Astrocyte (in vitro differentiated cells and primary cell): ENCODE measurements around the gene RGL1. TPM values are rescaled to one million over a fixed set of nuclear protein-coding genes. Genes with fewer than 3 reads are reported as not detected.

Experiments used
- DNase-seq: peaks from one replicate; pipeline ENCODE4 v3.0.0-alpha.2; 2010; ENCODE audit warnings: low read depth
- FAIRE-seq: peaks from 2 replicates; lab custom pipeline; 2011; peaks lifted over from hg19 to GRCh38; lab: Jason Lieb, UNC
- H2AFZ ChIP-seq: 2 replicates; pipeline ENCODE4 v1.6.0; 2012; ENCODE audit warnings: low read depth, low read length, inconsistent platforms
- H3K27ac ChIP-seq: 2 replicates; pipeline ENCODE4 v1.5.1; 2011; ENCODE audit warnings: low read depth, low read length, inconsistent platforms
- H3K27me3 ChIP-seq: 2 replicates; pipeline ENCODE4 v1.6.0; 2011; ENCODE audit warnings: low read length, inconsistent platforms; ENCODE audit not compliant: insufficient read depth
- H3K36me3 ChIP-seq: 2 replicates; pipeline ENCODE4 v1.5.1; 2011; ENCODE audit warnings: low read length, inconsistent platforms; ENCODE audit not compliant: insufficient read depth
- H3K4me1 ChIP-seq: 2 replicates; pipeline ENCODE4 v1.5.1; 2011; ENCODE audit warnings: low read length, inconsistent platforms; ENCODE audit not compliant: insufficient read depth
- H3K4me2 ChIP-seq: 2 replicates; pipeline ENCODE4 v1.6.0; 2012; ENCODE audit warnings: low read length, inconsistent platforms
- H3K4me3 ChIP-seq: 2 replicates; pipeline ENCODE4 v1.5.1; 2011; ENCODE audit warnings: low read depth, mild to moderate bottlenecking, low read length, inconsistent platforms; ENCODE audit not compliant: insufficient read depth
- H3K79me2 ChIP-seq: 2 replicates; pipeline ENCODE4 v1.6.0; 2012; ENCODE audit warnings: mild to moderate bottlenecking, low read length, inconsistent platforms; ENCODE audit not compliant: insufficient read depth
- H3K9ac ChIP-seq: 2 replicates; pipeline ENCODE4 v1.6.0; 2012; ENCODE audit warnings: mild to moderate bottlenecking, low read length, inconsistent platforms
- H3K9me3 ChIP-seq: 2 replicates; pipeline ENCODE4 v1.5.1; 2012; ENCODE audit warnings: low read depth, mild to moderate bottlenecking, low read length, inconsistent platforms; ENCODE audit not compliant: insufficient read depth
- H4K20me1 ChIP-seq: 2 replicates; pipeline ENCODE4 v1.6.0; 2012; ENCODE audit warnings: low read length, inconsistent platforms; ENCODE audit not compliant: insufficient read depth
- H3K27ac Mint-ChIP-seq: one replicate; pipeline ENCODE4 v1.8.0; 2021; ENCODE audit warnings: mild to moderate bottlenecking, mixed read lengths; ENCODE audit not compliant: unreplicated experiment
- H3K27me3 Mint-ChIP-seq: one replicate; pipeline ENCODE4 v1.8.0; 2021; ENCODE audit warnings: low read depth, mixed read lengths; ENCODE audit not compliant: unreplicated experiment
- H3K36me3 Mint-ChIP-seq: one replicate; pipeline ENCODE4 v1.8.0; 2021; ENCODE audit warnings: low read depth, mixed read lengths; ENCODE audit not compliant: unreplicated experiment
- H3K4me1 Mint-ChIP-seq: one replicate; pipeline ENCODE4 v1.8.0; 2021; ENCODE audit warnings: low read depth, mixed read lengths; ENCODE audit not compliant: unreplicated experiment
- H3K4me3 Mint-ChIP-seq: one replicate; pipeline ENCODE4 v1.8.0; 2021; ENCODE audit warnings: mild to moderate bottlenecking, moderate library complexity, mixed read lengths; ENCODE audit not compliant: unreplicated experiment
- H3K9me3 Mint-ChIP-seq: one replicate; pipeline ENCODE4 v1.8.0; 2021; ENCODE audit warnings: mild to moderate bottlenecking, mixed read lengths; ENCODE audit not compliant: unreplicated experiment
- CTCF ChIP-seq: IDR thresholded peaks from 2 replicates; pipeline ENCODE4 v1.5.1; 2011; ENCODE audit warnings: low read depth, mild to moderate bottlenecking, inconsistent platforms, low read length, moderate library complexity; ENCODE audit not compliant: insufficient read depth
- EZH2 ChIP-seq: IDR thresholded peaks from 2 replicates; pipeline ENCODE4 v1.6.1; 2012; ENCODE audit warnings: mild to moderate bottlenecking, low read length, inconsistent platforms; ENCODE audit not compliant: insufficient read depth
- total RNA-seq: library from RNA; stranded (reverse); gene quantifications from 2 replicates; pipeline ENCODE4 v1.2.1, GENCODE V29; 2021

The RGL1 gene
- total RNA-seq, 1 donor from 2014 or later = 10.1 TPM

GRCh38 chr1:183836598-183836997 lies 31.7 kb downstream of the RGL1 start:
- no peak for TF ChIP-seq CTCF
- TF ChIP-seq EZH2 = no peak
- H3K9ac ChIP-seq = no peak overlapping the region
- no peaks in the 10 kb centered on the region for H3K9me3 ChIP-seq
- no peak overlapping the region for H2AFZ ChIP-seq
- peaks cover 3% of the 10 kb centered on the region for H3K9me3 Mint-ChIP-seq
- H3K4me2 ChIP-seq = no peak overlapping the region
- H3K36me3 Mint-ChIP-seq = no peaks in the 10 kb centered on the region
- H3K79me2 ChIP-seq = no peaks in the 10 kb centered on the region
- no peaks in the 10 kb centered on the region for H3K27me3 ChIP-seq
- H3K27ac ChIP-seq = no peak overlapping the region
- H3K27me3 Mint-ChIP-seq = no peaks in the 10 kb centered on the region
- H3K27ac Mint-ChIP-seq = no peak overlapping the region
- FAIRE-seq (no peak), DNase-seq (no peak)
- peaks cover 12% of the 10 kb centered on the region for H3K4me1 ChIP-seq
- H3K4me1 Mint-ChIP-seq = peaks cover 16% of the 10 kb centered on the region
- H3K36me3 ChIP-seq = no peaks in the 10 kb centered on the region
- no peak overlapping the region for H3K4me3 ChIP-seq
- no peak overlapping the region for H3K4me3 Mint-ChIP-seq
- peaks cover 6% of the 10 kb centered on the region for H4K20me1 ChIP-seq

- DNase-seq = no peak
- Mint-ChIP-seq H3K9me3 (peaks cover 3% of the 10 kb centered on the region), H3K4me1 (peaks cover 20% of the 10 kb centered on the region), H3K4me3 (no peak overlapping the region), H3K27me3 (no peaks in the 10 kb centered on the region), H3K36me3 (no peaks in the 10 kb centered on the region), H3K27ac (no peak overlapping the region)
- Histone ChIP-seq H2AFZ (no peak overlapping the region), H3K4me2 (no peak overlapping the region), H3K27ac (no peak overlapping the region), H3K4me1 (peaks cover 16% of the 10 kb centered on the region), H3K4me3 (no peak overlapping the region), H3K36me3 (no peaks in the 10 kb centered on the region), H3K9ac (no peak overlapping the region), H3K27me3 (no peaks in the 10 kb centered on the region), H3K79me2 (no peaks in the 10 kb centered on the region), H3K9me3 (no peaks in the 10 kb centered on the region), H4K20me1 (peaks cover 3% of the 10 kb centered on the region)
- FAIRE-seq = no peak
- no peak for TF ChIP-seq CTCF
- no peak for TF ChIP-seq EZH2
These were observed 32.1 kb downstream of the RGL1 start for GRCh38 chr1:183837062-183837461.

DNA sequence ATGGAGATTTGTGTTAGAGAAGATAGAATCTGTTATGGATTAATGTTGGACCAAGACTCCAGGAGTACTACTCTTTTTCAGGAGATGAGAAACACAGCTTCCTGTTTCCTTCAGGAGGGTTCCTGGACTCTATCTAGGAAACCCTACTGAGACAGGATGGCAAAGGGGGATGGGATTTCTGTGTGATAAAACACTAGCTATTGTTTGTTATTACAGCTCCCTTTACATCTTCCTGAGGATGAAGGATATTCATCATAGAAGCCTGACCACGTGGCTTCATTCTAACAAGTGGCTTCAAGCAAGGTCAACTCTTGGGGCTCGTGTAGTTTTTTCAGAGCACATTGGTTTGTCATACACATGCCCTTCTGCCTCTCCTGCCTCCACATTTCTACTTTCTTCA lies 33.3 kb downstream of the RGL1 start:
- Histone ChIP-seq H3K9me3 (no peaks in the 10 kb centered on the region), H3K36me3 (no peaks in the 10 kb centered on the region), H3K4me3 (no peak overlapping the region), H3K9ac (no peak overlapping the region), H3K79me2 (no peaks in the 10 kb centered on the region), H3K4me1 (peaks cover 28% of the 10 kb centered on the region), H2AFZ (no peak overlapping the region), H3K27me3 (no peaks in the 10 kb centered on the region), H3K4me2 (no peak overlapping the region), H3K27ac (no peak overlapping the region), H4K20me1 (no peaks in the 10 kb centered on the region)
- TF ChIP-seq CTCF (no peak), EZH2 (no peak)
- Mint-ChIP-seq H3K27me3 (no peaks in the 10 kb centered on the region), H3K4me1 (peaks cover 29% of the 10 kb centered on the region), H3K9me3 (peaks cover 3% of the 10 kb centered on the region), H3K27ac (no peak overlapping the region), H3K36me3 (no peaks in the 10 kb centered on the region), H3K4me3 (no peak overlapping the region)
- no peak for DNase-seq
- FAIRE-seq = no peak
